H9 (cell line): Measurements from ENCODE around the gene HECTD1. TPM values are rescaled to one million over a fixed set of nuclear protein-coding genes. Genes with fewer than 3 reads are reported as not detected.

Experiments
- DNase-seq: peaks from one replicate; pipeline ENCODE4 v3.0.0-alpha.2; 2017
- H2AFZ ChIP-seq: one replicate; pipeline ENCODE4 v1.6.1; 2013; ENCODE audit warnings: mild to moderate bottlenecking, low read length, control low read depth, moderate library complexity
- H2AK5ac ChIP-seq: 2 replicates; pipeline ENCODE4 v1.6.1; 2013; ENCODE audit warnings: low read length, control low read depth, mixed read lengths; ENCODE audit not compliant: insufficient read length
- H2BK120ac ChIP-seq: one replicate; pipeline ENCODE4 v1.6.1; 2013; ENCODE audit warnings: low read depth, mild to moderate bottlenecking, low read length, control low read depth, inconsistent platforms; ENCODE audit not compliant: poor library complexity, severe bottlenecking
- H2BK12ac ChIP-seq: 2 replicates; pipeline ENCODE4 v1.6.1; 2013; ENCODE audit warnings: low read length, control low read depth, mixed read lengths, low read depth; ENCODE audit not compliant: insufficient read length
- H2BK15ac ChIP-seq: 2 replicates; pipeline ENCODE4 v1.6.1; 2013; ENCODE audit warnings: low read depth, low read length, control low read depth
- H2BK20ac ChIP-seq: one replicate; pipeline ENCODE4 v1.6.1; 2013; ENCODE audit warnings: low read depth, mild to moderate bottlenecking, low read length, control low read depth, inconsistent platforms; ENCODE audit not compliant: poor library complexity, severe bottlenecking
- H2BK5ac ChIP-seq: 2 replicates; pipeline ENCODE4 v1.6.1; 2013; ENCODE audit warnings: low read length, control low read depth, mixed read lengths; ENCODE audit not compliant: insufficient read length
- H3K14ac ChIP-seq: 2 replicates; pipeline ENCODE4 v1.6.1; 2013; ENCODE audit warnings: low read length, control low read depth; ENCODE audit not compliant: insufficient read depth
- H3K18ac ChIP-seq: 2 replicates; pipeline ENCODE4 v1.6.1; 2013; ENCODE audit warnings: low read depth, mild to moderate bottlenecking, mixed read lengths, low read length, control low read depth; ENCODE audit not compliant: insufficient read length
- H3K23ac ChIP-seq: 2 replicates; pipeline ENCODE4 v1.6.1; 2013; ENCODE audit warnings: low read length, control low read depth, mixed read lengths, low read depth; ENCODE audit not compliant: insufficient read length
- H3K23me2 ChIP-seq: 2 replicates; pipeline ENCODE4 v1.6.1; 2013; ENCODE audit warnings: low read depth, mild to moderate bottlenecking, mixed read lengths, low read length, control low read depth; ENCODE audit not compliant: insufficient read length, poor library complexity, severe bottlenecking
- H3K27ac ChIP-seq: 2 replicates; pipeline ENCODE4 v1.5.1; 2013; ENCODE audit warnings: low read length, control low read depth, mixed read lengths, low read depth; ENCODE audit not compliant: insufficient read length
- H3K27me3 ChIP-seq: 2 replicates; pipeline ENCODE4 v1.6.1; 2013; ENCODE audit warnings: low read length, control low read depth, inconsistent platforms; ENCODE audit not compliant: insufficient read depth
- H3K4ac ChIP-seq: 2 replicates; pipeline ENCODE4 v1.6.1; 2013; ENCODE audit warnings: low read depth, mild to moderate bottlenecking, control low read depth, inconsistent platforms, low read length, moderate library complexity
- H3K4me1 ChIP-seq: 2 replicates; pipeline ENCODE4 v1.6.1; 2013; ENCODE audit warnings: low read length, control low read depth, inconsistent platforms; ENCODE audit not compliant: insufficient read depth
- H3K4me2 ChIP-seq: 2 replicates; pipeline ENCODE4 v1.6.1; 2013; ENCODE audit warnings: low read length, control low read depth, mixed read lengths; ENCODE audit not compliant: insufficient read length, insufficient read depth
- H3K56ac ChIP-seq: 2 replicates; pipeline ENCODE4 v1.6.1; 2013; ENCODE audit warnings: low read depth, mild to moderate bottlenecking, mixed read lengths, low read length, control low read depth; ENCODE audit not compliant: insufficient read length
- H3K79me1 ChIP-seq: 2 replicates; pipeline ENCODE4 v1.6.1; 2013; ENCODE audit warnings: low read depth, mild to moderate bottlenecking, moderate library complexity, low read length, control low read depth, inconsistent platforms; ENCODE audit not compliant: insufficient read depth, poor library complexity, severe bottlenecking
- H3K79me2 ChIP-seq: 2 replicates; pipeline ENCODE4 v1.6.1; 2013; ENCODE audit warnings: low read length, control low read depth, inconsistent platforms; ENCODE audit not compliant: insufficient read depth
- H3K9ac ChIP-seq: 2 replicates; pipeline ENCODE4 v1.6.1; 2013; ENCODE audit warnings: low read length, control low read depth, mixed read lengths; ENCODE audit not compliant: insufficient read length; ENCODE audit errors: extremely low read depth
- H3K9me3 ChIP-seq: one replicate; pipeline ENCODE4 v1.6.1; 2013; ENCODE audit warnings: low read depth, low read length, inconsistent platforms; ENCODE audit not compliant: control insufficient read depth
- H3T11ph ChIP-seq: one replicate; pipeline ENCODE4 v1.6.1; 2013; ENCODE audit warnings: mild to moderate bottlenecking, low read length, control low read depth, inconsistent platforms
- H4K20me1 ChIP-seq: one replicate; pipeline ENCODE4 v1.6.1; 2013; ENCODE audit not compliant: control insufficient read depth, insufficient read length, insufficient read depth
- H4K5ac ChIP-seq: 2 replicates; pipeline ENCODE4 v1.6.1; 2013; ENCODE audit warnings: low read depth, mild to moderate bottlenecking, mixed read lengths, low read length, control low read depth; ENCODE audit not compliant: insufficient read length
- H4K8ac ChIP-seq: replicated peaks from 2 replicates; pipeline ENCODE4 v1.6.1; 2013; ENCODE audit warnings: low read length, control low read depth, mixed read lengths, low read depth; ENCODE audit not compliant: insufficient read length
- H4K91ac ChIP-seq: 2 replicates; pipeline ENCODE4 v1.6.1; 2013; ENCODE audit warnings: low read depth, mild to moderate bottlenecking, moderate library complexity, mixed read lengths, low read length, control low read depth; ENCODE audit not compliant: insufficient read length
- H3K27ac Mint-ChIP-seq, 3 experiments: 2 replicates in 2 of 3; 3 replicates in 1 of 3; pipeline ENCODE4 v1.8.0; 2020 to 2021; ENCODE audit warnings: mixed read lengths in 3 of 3, mild to moderate bottlenecking in 1 of 3, moderate library complexity in 1 of 3
- H3K27me3 Mint-ChIP-seq: 2 replicates; pipeline ENCODE4 v1.8.0; 2021; ENCODE audit warnings: low read depth, mild to moderate bottlenecking, moderate library complexity, mixed read lengths
- H3K36me3 Mint-ChIP-seq, 3 experiments: 2 replicates in 2 of 3; 3 replicates in 1 of 3; pipeline ENCODE4 v1.8.0; 2020 to 2021; ENCODE audit warnings: low read depth in 3 of 3, mixed read lengths in 3 of 3; ENCODE audit not compliant: insufficient read depth in 1 of 3
- H3K4me1 Mint-ChIP-seq, 2 experiments: 2 replicates each; pipeline ENCODE4 v1.8.0; 2020; ENCODE audit warnings: mixed read lengths in 2 of 2
- H3K4me3 Mint-ChIP-seq, 2 experiments: 2 replicates in 1 of 2; 3 replicates in 1 of 2; pipeline ENCODE4 v1.8.0; 2020 to 2021; ENCODE audit warnings: mild to moderate bottlenecking in 2 of 2, mixed read lengths in 2 of 2, moderate library complexity in 1 of 2
- H3K9me3 Mint-ChIP-seq, 2 experiments: 2 replicates in 1 of 2; 3 replicates in 1 of 2; pipeline ENCODE4 v1.8.0; 2020; ENCODE audit warnings: mild to moderate bottlenecking in 2 of 2, mixed read lengths in 2 of 2, moderate library complexity in 1 of 2
- WGBS: extraction: QIAGEN DNeasy Blood & Tissue Kit; methylation state at CpG from one replicate; pipeline ENCODE4 v1.1.7; 2013; ENCODE audit warnings: missing lambda C conversion rate, low lambda C conversion rate, mixed read lengths; ENCODE audit not compliant: insufficient read length; ENCODE audit errors: extremely low coverage; 5-methylcytosine and 5-hydroxymethylcytosine counted together
- total RNA-seq: library from RNA; stranded (reverse); gene quantifications from 2 replicates; pipeline ENCODE4 v1.2.1, GENCODE V29; 2021
- TF ChIP-seq, protein P1 (sequence below): fragments of 200-600 bp; sonication (generic); conservative IDR thresholded peaks from 3 replicates; pipeline ENCODE4 v1.8.0; 2021; ENCODE audit warnings: antibody characterized with exemption, mild to moderate bottlenecking

HECTD1 gene
- total RNA-seq, 1 experiment from 2014 or later = 135 TPM

DNA sequence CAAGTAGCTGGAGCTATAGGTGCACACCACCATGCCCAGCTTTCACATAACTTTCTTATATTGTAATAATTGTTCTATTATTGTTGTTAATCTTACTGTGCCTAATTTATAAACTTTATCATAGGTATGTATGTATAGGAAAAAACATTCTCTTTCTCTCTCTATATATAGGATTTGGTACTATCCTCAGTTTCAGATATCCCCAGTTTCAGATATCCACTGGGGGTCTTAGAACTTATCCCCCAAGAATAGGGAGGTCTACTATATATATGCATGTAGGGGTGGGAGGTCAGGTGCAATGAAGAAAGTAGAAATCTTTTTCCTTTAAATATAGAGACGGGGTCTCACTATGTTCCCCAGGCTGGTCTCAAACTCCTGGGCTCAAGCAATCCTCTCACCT, 110.5 kb downstream of the HECTD1 start:
- Histone ChIP-seq H3K23me2 (no peaks in the 10 kb centered on the region), H4K20me1 (no peaks in the 10 kb centered on the region), H2BK15ac (no peak overlapping the region), H3K79me2 (no peaks in the 10 kb centered on the region), H3K79me1 (no peaks in the 10 kb centered on the region), H3K27ac (no peak overlapping the region), H3K4ac (no peak overlapping the region), H3K9ac (no peak overlapping the region), H3K14ac (no peak overlapping the region), H2BK12ac (no peak overlapping the region), H4K8ac (no peak overlapping the region), H2AFZ (no peak overlapping the region), H3K4me2 (no peak overlapping the region), H4K5ac (no peak overlapping the region), H2BK5ac (no peak overlapping the region), H3T11ph (no peak overlapping the region), H3K23ac (no peak overlapping the region), H2AK5ac (no peak overlapping the region), H3K4me1 (no peaks in the 10 kb centered on the region), H4K91ac (no peak overlapping the region), H3K27me3 (no peaks in the 10 kb centered on the region), H2BK20ac (no peak overlapping the region), H3K18ac (no peak overlapping the region), H3K56ac (no peak overlapping the region), H2BK120ac (no peak overlapping the region), H3K9me3 (no peaks in the 10 kb centered on the region)
- Mint-ChIP-seq H3K27ac (peak overlapping the region in 1 of 3 experiments; percentile 52; a peak in 1 of 7 replicates), H3K9me3 (no peaks in the 10 kb centered on the region), H3K4me1 (no peaks in the 10 kb centered on the region), H3K4me3 (no peak overlapping the region), H3K27me3 (no peaks in the 10 kb centered on the region), H3K36me3 (peaks cover 10 to 43% (median 35%) of the 10 kb centered on the region in 3 experiments; a peak in 6 of 7 replicates)
- no peak for DNase-seq
- TF ChIP-seq, protein P1, sequence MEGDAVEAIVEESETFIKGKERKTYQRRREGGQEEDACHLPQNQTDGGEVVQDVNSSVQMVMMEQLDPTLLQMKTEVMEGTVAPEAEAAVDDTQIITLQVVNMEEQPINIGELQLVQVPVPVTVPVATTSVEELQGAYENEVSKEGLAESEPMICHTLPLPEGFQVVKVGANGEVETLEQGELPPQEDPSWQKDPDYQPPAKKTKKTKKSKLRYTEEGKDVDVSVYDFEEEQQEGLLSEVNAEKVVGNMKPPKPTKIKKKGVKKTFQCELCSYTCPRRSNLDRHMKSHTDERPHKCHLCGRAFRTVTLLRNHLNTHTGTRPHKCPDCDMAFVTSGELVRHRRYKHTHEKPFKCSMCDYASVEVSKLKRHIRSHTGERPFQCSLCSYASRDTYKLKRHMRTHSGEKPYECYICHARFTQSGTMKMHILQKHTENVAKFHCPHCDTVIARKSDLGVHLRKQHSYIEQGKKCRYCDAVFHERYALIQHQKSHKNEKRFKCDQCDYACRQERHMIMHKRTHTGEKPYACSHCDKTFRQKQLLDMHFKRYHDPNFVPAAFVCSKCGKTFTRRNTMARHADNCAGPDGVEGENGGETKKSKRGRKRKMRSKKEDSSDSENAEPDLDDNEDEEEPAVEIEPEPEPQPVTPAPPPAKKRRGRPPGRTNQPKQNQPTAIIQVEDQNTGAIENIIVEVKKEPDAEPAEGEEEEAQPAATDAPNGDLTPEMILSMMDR = no peak
- no CpG with 5 or more reads among the region's 1 CpG for WGBS
